OCI-LY3 (cell line): Measurements from ENCODE around the gene PNMT.

Experiments used
- H2AFZ ChIP-seq: fragments of 200-600, 300-600 bp; shearing (Covaris generic); 2 replicates; pipeline ENCODE4 v1.6.0; 2014; ENCODE audit warnings: antibody characterized with exemption, low read depth, low read length
- H3K27ac ChIP-seq: fragments of 200-600, 300-600 bp; sonication (generic); 2 replicates; pipeline ENCODE4 v1.5.1; 2014; ENCODE audit warnings: mild to moderate bottlenecking, low read length, moderate library complexity, mixed read lengths
- H3K27me3 ChIP-seq: fragments of 200-600, 300-600 bp; sonication (generic); 2 replicates; pipeline ENCODE4 v1.6.1; 2014; ENCODE audit warnings: low read depth, low read length, mixed read lengths
- H3K36me3 ChIP-seq: fragments of 200-600, 300-600 bp; sonication (generic); replicated peaks from 2 replicates; pipeline ENCODE3; 2014; ENCODE audit warnings: low read depth, low read length, mixed read lengths
- H3K4me1 ChIP-seq: fragments of 300-600, 200-600 bp; sonication (generic); 2 replicates; pipeline ENCODE4 v1.6.1; 2014; ENCODE audit warnings: low read length, mixed read lengths
- H3K4me2 ChIP-seq: fragments of 200-600, 300-600 bp; sonication (generic); 2 replicates; pipeline ENCODE4 v1.6.1; 2014; ENCODE audit warnings: low read length, mixed read lengths
- H3K4me3 ChIP-seq: fragments of 300-600, 200-600 bp; sonication (generic); 2 replicates; pipeline ENCODE4 v1.5.1; 2014; ENCODE audit warnings: antibody characterized with exemption, mild to moderate bottlenecking, low read length, moderate library complexity
- H3K79me2 ChIP-seq: fragments of 300-600, 200-600 bp; shearing (Covaris generic); 2 replicates; pipeline ENCODE4 v1.6.1; 2014; ENCODE audit warnings: mild to moderate bottlenecking, low read length, mixed read lengths
- H3K9ac ChIP-seq: fragments of 300-600, 200-600 bp; shearing (Covaris generic); 2 replicates; pipeline ENCODE4 v1.6.0; 2014; ENCODE audit warnings: mild to moderate bottlenecking, low read length, moderate library complexity
- H3K9me3 ChIP-seq: fragments of 200-600, 300-600 bp; shearing (Covaris generic); 2 replicates; pipeline ENCODE4 v1.6.1; 2014; ENCODE audit warnings: low read length, mixed read lengths; ENCODE audit not compliant: insufficient read depth
- H4K20me1 ChIP-seq: fragments of 200-600, 300-600 bp; sonication (generic); 2 replicates; pipeline ENCODE4 v1.6.1; 2016; ENCODE audit warnings: low read length, mixed read lengths; ENCODE audit not compliant: insufficient read depth
- EZH2phosphoT487 ChIP-seq: fragments of 200-600 bp; shearing (Covaris generic); IDR thresholded peaks from 2 replicates; pipeline ENCODE4 v1.6.1; 2018; ENCODE audit warnings: antibody characterized with exemption, mixed run types, low read depth
- TF ChIP-seq, protein P1 (sequence below): fragments of 200-600, 300-600 bp; sonication (generic); IDR thresholded peaks from 2 replicates; pipeline ENCODE4 v1.5.1; 2014; ENCODE audit warnings: antibody characterized with exemption, low read length, low read depth

The PNMT gene

DNA sequence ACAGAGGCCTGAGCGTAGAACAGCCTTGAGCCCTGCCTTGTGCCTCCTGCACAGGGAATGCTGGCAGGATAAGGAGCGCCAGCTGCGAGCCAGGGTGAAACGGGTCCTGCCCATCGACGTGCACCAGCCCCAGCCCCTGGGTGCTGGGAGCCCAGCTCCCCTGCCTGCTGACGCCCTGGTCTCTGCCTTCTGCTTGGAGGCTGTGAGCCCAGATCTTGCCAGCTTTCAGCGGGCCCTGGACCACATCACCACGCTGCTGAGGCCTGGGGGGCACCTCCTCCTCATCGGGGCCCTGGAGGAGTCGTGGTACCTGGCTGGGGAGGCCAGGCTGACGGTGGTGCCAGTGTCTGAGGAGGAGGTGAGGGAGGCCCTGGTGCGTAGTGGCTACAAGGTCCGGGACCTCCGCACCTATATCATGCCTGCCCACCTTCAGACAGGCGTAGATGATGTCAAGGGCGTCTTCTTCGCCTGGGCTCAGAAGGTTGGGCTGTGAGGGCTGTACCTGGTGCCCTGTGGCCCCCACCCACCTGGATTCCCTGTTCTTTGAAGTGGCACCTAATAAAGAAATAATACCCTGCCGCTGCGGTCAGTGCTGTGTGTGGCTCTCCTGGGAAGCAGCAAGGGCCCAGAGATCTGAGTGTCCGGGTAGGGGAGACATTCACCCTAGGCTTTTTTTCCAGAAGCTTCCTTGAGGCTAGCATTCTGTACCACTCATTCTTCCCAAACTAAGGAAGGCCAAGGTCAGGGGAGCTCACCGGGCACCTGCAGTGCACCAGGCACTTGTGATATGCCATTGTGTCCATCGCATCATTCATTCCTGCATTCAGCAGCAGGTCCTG is 1.9 kb downstream of the PNMT start:
- Histone ChIP-seq H3K4me2 (no peak overlapping the region), H3K4me1 (peaks cover 42% of the 10 kb centered on the region), H3K9me3 (no peaks in the 10 kb centered on the region), H3K9ac (no peak overlapping the region), H3K79me2 (no peaks in the 10 kb centered on the region), H3K4me3 (no peak overlapping the region), H3K27ac (no peak overlapping the region), H2AFZ (no peak overlapping the region), H4K20me1 (no peaks in the 10 kb centered on the region), H3K36me3 (no peaks in the 10 kb centered on the region), H3K27me3 (peaks cover 6% of the 10 kb centered on the region)
- no peak for TF ChIP-seq EZH2phosphoT487
- TF ChIP-seq, protein P1, sequence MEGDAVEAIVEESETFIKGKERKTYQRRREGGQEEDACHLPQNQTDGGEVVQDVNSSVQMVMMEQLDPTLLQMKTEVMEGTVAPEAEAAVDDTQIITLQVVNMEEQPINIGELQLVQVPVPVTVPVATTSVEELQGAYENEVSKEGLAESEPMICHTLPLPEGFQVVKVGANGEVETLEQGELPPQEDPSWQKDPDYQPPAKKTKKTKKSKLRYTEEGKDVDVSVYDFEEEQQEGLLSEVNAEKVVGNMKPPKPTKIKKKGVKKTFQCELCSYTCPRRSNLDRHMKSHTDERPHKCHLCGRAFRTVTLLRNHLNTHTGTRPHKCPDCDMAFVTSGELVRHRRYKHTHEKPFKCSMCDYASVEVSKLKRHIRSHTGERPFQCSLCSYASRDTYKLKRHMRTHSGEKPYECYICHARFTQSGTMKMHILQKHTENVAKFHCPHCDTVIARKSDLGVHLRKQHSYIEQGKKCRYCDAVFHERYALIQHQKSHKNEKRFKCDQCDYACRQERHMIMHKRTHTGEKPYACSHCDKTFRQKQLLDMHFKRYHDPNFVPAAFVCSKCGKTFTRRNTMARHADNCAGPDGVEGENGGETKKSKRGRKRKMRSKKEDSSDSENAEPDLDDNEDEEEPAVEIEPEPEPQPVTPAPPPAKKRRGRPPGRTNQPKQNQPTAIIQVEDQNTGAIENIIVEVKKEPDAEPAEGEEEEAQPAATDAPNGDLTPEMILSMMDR, result no peak

GRCh38 chr17:39670746-39671145 is 2.5 kb downstream of the PNMT start:
- Histone ChIP-seq H3K4me3 (no peak overlapping the region), H3K4me2 (no peak overlapping the region), H3K36me3 (no peaks in the 10 kb centered on the region), H3K9me3 (no peaks in the 10 kb centered on the region), H2AFZ (no peak overlapping the region), H3K27ac (no peak overlapping the region), H3K9ac (no peak overlapping the region), H3K4me1 (peaks cover 36% of the 10 kb centered on the region), H4K20me1 (no peaks in the 10 kb centered on the region), H3K27me3 (peaks cover 6% of the 10 kb centered on the region), H3K79me2 (no peaks in the 10 kb centered on the region)
- TF ChIP-seq EZH2phosphoT487, result no peak
- TF ChIP-seq, protein P1, result no peak

- H3K4me3 ChIP-seq, result peak overlapping the region; percentile 69
- peak overlapping the region; percentile 86 for H2AFZ ChIP-seq
- H3K27me3 ChIP-seq, result peaks cover 6% of the 10 kb centered on the region
- H3K9me3 ChIP-seq, result no peaks in the 10 kb centered on the region
- no peak for TF ChIP-seq EZH2phosphoT487
- TF ChIP-seq, protein P1, result peak; percentile 92
- H3K9ac ChIP-seq, result peak overlapping the region; percentile 43; the same call in 1 of the 2 replicates
- H3K27ac ChIP-seq, result no peak overlapping the region
- peaks cover 24% of the 10 kb centered on the region for H3K4me1 ChIP-seq
- H3K4me2 ChIP-seq, result peak overlapping the region; percentile 74
- H3K36me3 ChIP-seq, result no peaks in the 10 kb centered on the region
- no peaks in the 10 kb centered on the region for H3K79me2 ChIP-seq
- no peaks in the 10 kb centered on the region for H4K20me1 ChIP-seq
Measured at GRCh38 chr17:39671651-39672521, 3.6 kb downstream of the PNMT start.
